OCI-LY1 (cell line): ENCODE measurements around the gene PDLIM4.

ENCODE experiments used
- H2AFZ ChIP-seq: fragments of 200-600 bp; sonication (generic), shearing (Covaris generic); 2 replicates; pipeline ENCODE4 v1.6.0; 2014; ENCODE audit warnings: antibody characterized with exemption, mild to moderate bottlenecking, low read length
- H3F3A ChIP-seq: fragments of 200-600 bp; sonication (generic), shearing (Covaris generic); 2 replicates; pipeline ENCODE4 v1.6.0; 2014; ENCODE audit warnings: mild to moderate bottlenecking, antibody characterized with exemption, low read length, moderate library complexity; ENCODE audit not compliant: insufficient read depth
- H3K27ac ChIP-seq: fragments of 200-600 bp; sonication (generic); 2 replicates; pipeline ENCODE4 v1.5.1; 2014; ENCODE audit warnings: low read length, mixed run types, mild to moderate bottlenecking, low read depth; ENCODE audit not compliant: poor library complexity, severe bottlenecking
- H3K27me3 ChIP-seq: fragments of 200-600 bp; sonication (generic); 2 replicates; pipeline ENCODE4 v1.6.0; 2014; ENCODE audit warnings: antibody characterized with exemption, mild to moderate bottlenecking, low read length, moderate library complexity; ENCODE audit not compliant: insufficient read depth
- H3K36me3 ChIP-seq: fragments of 200-600 bp; sonication (generic); 2 replicates; pipeline ENCODE4 v1.6.1; 2014; ENCODE audit warnings: mild to moderate bottlenecking, antibody characterized with exemption, low read length, moderate library complexity, mixed read lengths; ENCODE audit not compliant: insufficient read depth
- H3K4me1 ChIP-seq: fragments of 200-600 bp; sonication (generic); 2 replicates; pipeline ENCODE4 v1.5.1; 2014; ENCODE audit warnings: mild to moderate bottlenecking, low read length, moderate library complexity; ENCODE audit not compliant: insufficient read depth, severe bottlenecking
- H3K4me2 ChIP-seq: fragments of 200-600 bp; sonication (generic), shearing (Covaris generic); 2 replicates; pipeline ENCODE4 v1.6.1; 2014; ENCODE audit warnings: low read length
- H3K4me3 ChIP-seq: fragments of 200-600 bp; sonication (generic); 2 replicates; pipeline ENCODE4 v1.5.1; 2014; ENCODE audit warnings: low read length, low read depth, mild to moderate bottlenecking, mixed read lengths; ENCODE audit not compliant: poor library complexity, severe bottlenecking
- H3K79me2 ChIP-seq: fragments of 200-600 bp; shearing (Covaris generic); 2 replicates; pipeline ENCODE4 v1.6.1; 2016; ENCODE audit warnings: mixed run types, low read length, mixed read lengths; ENCODE audit not compliant: insufficient read depth
- H3K9ac ChIP-seq: fragments of 200-600 bp; sonication (generic), shearing (Covaris generic); 2 replicates; pipeline ENCODE4 v1.6.1; 2014; ENCODE audit warnings: mild to moderate bottlenecking, low read length, mixed read lengths
- H3K9me2 ChIP-seq: fragments of 200-600 bp; sonication (generic), shearing (Covaris generic); 2 replicates; pipeline ENCODE4 v1.6.1; 2014; ENCODE audit warnings: low read depth, mild to moderate bottlenecking, low read length, mixed read lengths
- H3K9me3 ChIP-seq: fragments of 200-600 bp; shearing (Covaris generic); 2 replicates; pipeline ENCODE4 v1.6.1; 2014; ENCODE audit warnings: low read length, mixed read lengths
- H4K20me1 ChIP-seq: fragments of 200-600 bp; sonication (generic), shearing (Covaris generic); 2 replicates; pipeline ENCODE4 v1.6.0; 2016; ENCODE audit warnings: mild to moderate bottlenecking, low read length; ENCODE audit not compliant: insufficient read depth
- EZH2 ChIP-seq: fragments of 200-600 bp; sonication (generic), shearing (Covaris generic); IDR thresholded peaks from 2 replicates; pipeline ENCODE4 v1.8.0; 2017; ENCODE audit warnings: borderline replicate concordance, mixed run types, mild to moderate bottlenecking, antibody characterized with exemption, low read length, moderate library complexity, mixed read lengths
- TF ChIP-seq, protein P1 (sequence below): fragments of 200-600 bp; sonication (generic), shearing (Covaris generic); IDR thresholded peaks from 2 replicates; pipeline ENCODE4 v1.5.1; 2017; ENCODE audit warnings: mild to moderate bottlenecking, antibody characterized with exemption, low read length, moderate library complexity, mixed read lengths

Gene PDLIM4

DNA sequence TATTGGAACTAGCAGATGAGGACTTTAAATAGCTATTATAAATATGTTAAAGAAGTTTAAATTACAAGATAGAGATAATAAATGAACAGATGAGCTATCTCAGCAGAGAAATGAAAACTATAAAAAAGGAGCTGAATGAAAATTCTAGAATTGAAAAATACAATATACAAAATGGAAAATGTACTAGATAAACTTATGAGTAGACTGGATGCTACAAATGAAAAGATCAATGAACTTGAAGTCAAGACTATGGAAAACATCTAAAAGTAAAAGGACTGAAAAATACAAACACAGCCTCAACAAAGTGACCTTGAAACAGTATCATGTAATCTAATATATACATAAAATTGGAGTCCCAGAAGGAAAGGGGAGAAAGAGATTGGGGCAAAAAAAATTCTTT lies 10.7 kb upstream of the PDLIM4 start:
- Histone ChIP-seq H3F3A (no peaks in the 10 kb centered on the region), H3K27ac (no peak overlapping the region), H3K4me2 (no peak overlapping the region), H3K9me2 (no peaks in the 10 kb centered on the region), H3K9me3 (no peaks in the 10 kb centered on the region), H3K9ac (no peak overlapping the region), H4K20me1 (no peaks in the 10 kb centered on the region), H3K4me1 (no peaks in the 10 kb centered on the region), H2AFZ (no peak overlapping the region), H3K36me3 (no peaks in the 10 kb centered on the region), H3K4me3 (no peak overlapping the region), H3K79me2 (no peaks in the 10 kb centered on the region), H3K27me3 (no peaks in the 10 kb centered on the region)
- TF ChIP-seq EZH2 = no peak
- TF ChIP-seq, protein P1, sequence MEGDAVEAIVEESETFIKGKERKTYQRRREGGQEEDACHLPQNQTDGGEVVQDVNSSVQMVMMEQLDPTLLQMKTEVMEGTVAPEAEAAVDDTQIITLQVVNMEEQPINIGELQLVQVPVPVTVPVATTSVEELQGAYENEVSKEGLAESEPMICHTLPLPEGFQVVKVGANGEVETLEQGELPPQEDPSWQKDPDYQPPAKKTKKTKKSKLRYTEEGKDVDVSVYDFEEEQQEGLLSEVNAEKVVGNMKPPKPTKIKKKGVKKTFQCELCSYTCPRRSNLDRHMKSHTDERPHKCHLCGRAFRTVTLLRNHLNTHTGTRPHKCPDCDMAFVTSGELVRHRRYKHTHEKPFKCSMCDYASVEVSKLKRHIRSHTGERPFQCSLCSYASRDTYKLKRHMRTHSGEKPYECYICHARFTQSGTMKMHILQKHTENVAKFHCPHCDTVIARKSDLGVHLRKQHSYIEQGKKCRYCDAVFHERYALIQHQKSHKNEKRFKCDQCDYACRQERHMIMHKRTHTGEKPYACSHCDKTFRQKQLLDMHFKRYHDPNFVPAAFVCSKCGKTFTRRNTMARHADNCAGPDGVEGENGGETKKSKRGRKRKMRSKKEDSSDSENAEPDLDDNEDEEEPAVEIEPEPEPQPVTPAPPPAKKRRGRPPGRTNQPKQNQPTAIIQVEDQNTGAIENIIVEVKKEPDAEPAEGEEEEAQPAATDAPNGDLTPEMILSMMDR = no peak

DNA sequence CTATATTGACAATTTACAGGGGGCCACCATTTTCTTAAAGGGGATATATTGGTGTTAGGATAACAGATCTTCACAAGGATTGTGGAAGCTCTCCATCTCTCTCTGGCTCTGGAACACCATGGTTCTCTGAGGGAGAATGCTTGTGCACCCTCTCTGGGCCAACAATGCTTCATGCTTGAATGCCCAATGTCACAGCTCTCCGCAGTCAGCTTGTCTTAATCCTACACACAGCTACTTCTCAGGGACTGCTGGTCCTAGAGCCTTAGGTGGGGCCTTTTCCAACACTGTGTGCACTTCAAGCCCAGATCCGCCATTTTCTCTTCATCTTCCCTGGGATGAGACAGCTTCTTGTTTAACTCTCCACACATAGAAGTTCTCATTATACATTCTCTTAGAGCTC lies 6.9 kb upstream of the PDLIM4 start:
- H3K4me2 ChIP-seq = no peak overlapping the region
- H3K79me2 ChIP-seq = no peaks in the 10 kb centered on the region
- no peaks in the 10 kb centered on the region for H3K9me2 ChIP-seq
- H2AFZ ChIP-seq = no peak overlapping the region
- no peaks in the 10 kb centered on the region for H3F3A ChIP-seq
- H3K4me3 ChIP-seq = no peak overlapping the region
- H4K20me1 ChIP-seq = no peaks in the 10 kb centered on the region
- no peak overlapping the region for H3K9ac ChIP-seq
- H3K27me3 ChIP-seq = no peaks in the 10 kb centered on the region
- no peak overlapping the region for H3K27ac ChIP-seq
- TF ChIP-seq EZH2 = no peak
- TF ChIP-seq, protein P1 = no peak
- H3K9me3 ChIP-seq = no peaks in the 10 kb centered on the region
- H3K4me1 ChIP-seq = no peaks in the 10 kb centered on the region
- no peaks in the 10 kb centered on the region for H3K36me3 ChIP-seq

DNA sequence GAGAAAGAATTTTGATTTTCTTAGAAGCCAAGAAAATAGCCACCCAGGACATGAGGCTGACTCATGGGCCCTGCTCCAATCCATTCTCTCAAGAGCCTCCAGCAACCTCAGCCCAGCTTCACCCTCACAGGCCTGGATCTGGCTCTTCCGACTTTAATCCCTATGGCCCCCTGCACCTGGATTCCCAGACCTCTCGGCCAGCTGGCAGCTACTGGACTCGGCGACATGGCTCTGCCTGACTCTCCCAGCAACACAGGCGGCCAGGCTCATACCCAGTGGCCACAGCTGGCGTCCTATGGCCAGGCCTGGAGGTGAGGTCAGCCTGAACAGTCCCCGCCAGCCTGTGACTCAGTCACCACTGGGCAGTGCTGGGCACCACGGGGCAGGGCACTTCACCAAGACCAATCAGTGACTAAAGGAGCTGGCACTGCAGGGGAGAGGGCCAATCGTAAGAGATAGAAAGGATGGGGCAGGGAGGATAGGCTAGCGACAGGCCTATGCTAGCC lies 6.2 kb upstream of the PDLIM4 start:
- Histone ChIP-seq H3K4me1 (no peaks in the 10 kb centered on the region), H3K27ac (no peak overlapping the region), H3K9me2 (no peaks in the 10 kb centered on the region), H3K9ac (no peak overlapping the region), H4K20me1 (no peaks in the 10 kb centered on the region), H3K9me3 (no peaks in the 10 kb centered on the region), H3K4me2 (no peak overlapping the region), H2AFZ (no peak overlapping the region), H3K27me3 (no peaks in the 10 kb centered on the region), H3K79me2 (no peaks in the 10 kb centered on the region), H3K36me3 (no peaks in the 10 kb centered on the region), H3F3A (no peaks in the 10 kb centered on the region), H3K4me3 (no peak overlapping the region)
- TF ChIP-seq, protein P1 = no peak
- no peak for TF ChIP-seq EZH2
